ENCODE results near the gene PPM1F.

The PPM1F gene

DNA sequence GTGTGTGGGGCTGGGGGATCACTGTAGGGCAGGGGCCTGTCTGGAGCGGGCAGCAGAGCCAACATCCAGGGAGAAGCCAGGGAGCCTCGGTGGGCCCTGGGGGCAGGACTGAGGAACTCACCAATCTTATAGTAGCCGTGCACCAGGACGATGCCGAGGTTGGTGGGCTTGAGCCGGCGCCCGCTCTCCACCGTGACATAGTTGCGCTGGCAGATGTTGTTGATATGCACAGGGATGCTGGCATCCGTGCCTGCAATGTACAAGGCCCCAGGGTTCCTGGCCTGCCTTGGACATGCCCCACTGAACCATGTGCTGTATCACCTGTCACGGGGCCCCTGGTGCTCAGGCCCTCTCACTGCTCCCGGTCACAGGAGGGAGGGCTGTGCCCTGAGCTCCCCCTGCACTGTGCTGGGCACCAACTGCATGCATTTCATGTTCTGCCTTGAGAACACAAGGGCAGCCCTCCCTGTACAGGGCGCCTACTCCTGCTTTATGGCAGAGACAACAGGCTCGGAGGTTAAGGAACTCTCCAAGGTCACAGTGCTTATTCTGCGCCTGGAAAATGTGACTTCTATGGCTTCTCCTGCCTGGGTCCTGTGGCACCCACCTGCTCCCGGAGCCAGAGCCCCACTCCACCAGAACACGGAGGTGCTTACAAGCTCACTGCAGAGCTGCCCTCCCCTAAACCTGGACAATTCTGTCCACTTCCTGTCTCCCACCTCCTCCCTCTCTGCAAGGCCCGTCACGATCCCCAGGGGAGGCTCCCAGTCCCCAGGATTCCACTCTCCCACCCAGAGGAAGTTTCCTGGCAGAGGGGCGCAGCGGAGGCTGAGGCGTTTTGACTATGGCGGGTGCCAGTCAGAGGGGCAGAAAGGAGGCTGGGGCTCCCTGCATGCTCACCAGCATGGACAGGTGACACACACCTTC is 7.8 kb upstream of the PPM1F start:
- peaks cover 25% of the 10 kb centered on the region for H3K36me3 ChIP-seq (ENCODE audit: low read depth)

DNA sequence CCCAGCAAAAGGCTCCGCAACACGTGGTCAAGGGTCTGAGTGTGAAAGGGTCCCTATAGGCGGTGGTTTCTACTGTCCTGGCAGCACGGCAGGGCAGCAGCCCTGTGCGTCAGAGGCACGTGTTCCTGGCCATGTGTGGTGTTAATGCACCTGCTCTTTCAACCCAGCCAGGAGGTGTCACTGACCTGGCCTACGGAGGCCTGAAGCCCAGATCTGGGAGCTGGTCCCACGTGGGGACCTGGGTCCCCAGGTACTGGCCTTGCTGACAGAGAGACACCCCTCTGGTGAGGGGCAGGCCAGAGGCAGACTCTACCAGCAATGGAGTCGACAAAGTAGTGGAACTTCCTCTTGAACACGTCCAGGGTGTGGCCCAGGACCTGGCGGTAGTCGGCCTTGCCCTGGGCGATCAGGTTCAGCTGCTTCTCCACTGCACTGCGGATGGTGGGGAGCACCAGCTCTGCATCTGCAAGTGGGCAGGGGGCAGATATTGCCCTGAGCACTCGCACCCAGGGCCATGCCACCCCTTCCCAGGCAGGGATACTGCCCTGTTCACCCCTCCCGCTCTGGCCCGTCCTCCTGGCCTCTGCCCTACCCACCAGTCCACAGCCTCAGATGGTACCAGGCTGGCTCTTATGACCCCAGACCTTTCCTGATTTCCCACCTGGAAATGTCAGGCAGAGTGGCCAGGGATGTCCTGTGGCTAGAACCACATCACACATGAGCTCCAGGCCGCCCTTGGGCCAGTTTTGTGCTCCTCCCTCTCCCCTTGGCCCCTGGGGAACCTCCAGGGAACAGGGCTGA is 6.8 kb upstream of the PPM1F start:
- H3K9me3 ChIP-seq (ENCODE audit: severe bottlenecking): no peaks in the 10 kb centered on the region
- H3K4me1 ChIP-seq (ENCODE audit: insufficient read depth, poor library complexity, severe bottlenecking): no peaks in the 10 kb centered on the region
- TF ChIP-seq, protein P1, sequence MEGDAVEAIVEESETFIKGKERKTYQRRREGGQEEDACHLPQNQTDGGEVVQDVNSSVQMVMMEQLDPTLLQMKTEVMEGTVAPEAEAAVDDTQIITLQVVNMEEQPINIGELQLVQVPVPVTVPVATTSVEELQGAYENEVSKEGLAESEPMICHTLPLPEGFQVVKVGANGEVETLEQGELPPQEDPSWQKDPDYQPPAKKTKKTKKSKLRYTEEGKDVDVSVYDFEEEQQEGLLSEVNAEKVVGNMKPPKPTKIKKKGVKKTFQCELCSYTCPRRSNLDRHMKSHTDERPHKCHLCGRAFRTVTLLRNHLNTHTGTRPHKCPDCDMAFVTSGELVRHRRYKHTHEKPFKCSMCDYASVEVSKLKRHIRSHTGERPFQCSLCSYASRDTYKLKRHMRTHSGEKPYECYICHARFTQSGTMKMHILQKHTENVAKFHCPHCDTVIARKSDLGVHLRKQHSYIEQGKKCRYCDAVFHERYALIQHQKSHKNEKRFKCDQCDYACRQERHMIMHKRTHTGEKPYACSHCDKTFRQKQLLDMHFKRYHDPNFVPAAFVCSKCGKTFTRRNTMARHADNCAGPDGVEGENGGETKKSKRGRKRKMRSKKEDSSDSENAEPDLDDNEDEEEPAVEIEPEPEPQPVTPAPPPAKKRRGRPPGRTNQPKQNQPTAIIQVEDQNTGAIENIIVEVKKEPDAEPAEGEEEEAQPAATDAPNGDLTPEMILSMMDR (IDR thresholded peaks at IDR 0.05; ENCODE audit: poor library complexity, severe bottlenecking): no peak
- DNase-seq (ENCODE audit: low spot score): no peak
- no peaks in the 10 kb centered on the region for H3K27me3 ChIP-seq (ENCODE audit: insufficient read depth, poor library complexity, severe bottlenecking)
- peaks cover 17% of the 10 kb centered on the region for H3K36me3 ChIP-seq (ENCODE audit: low read depth)
- no peak overlapping the region for H3K4me3 ChIP-seq (ENCODE audit: severe bottlenecking)
- no peak for ATAC-seq (ENCODE audit: low read depth)
- H3K27ac ChIP-seq (ENCODE audit: poor library complexity, severe bottlenecking): no peak overlapping the region

More for the DNA sequence above, 7.8 kb upstream of the PPM1F start:
- Histone ChIP-seq H3K27me3 (ENCODE audit: insufficient read depth, poor library complexity, severe bottlenecking) (no peaks in the 10 kb centered on the region), H3K27ac (ENCODE audit: poor library complexity, severe bottlenecking) (no peak overlapping the region), H3K4me1 (ENCODE audit: insufficient read depth, poor library complexity, severe bottlenecking) (no peaks in the 10 kb centered on the region), H3K4me3 (ENCODE audit: severe bottlenecking) (no peak overlapping the region), H3K9me3 (ENCODE audit: severe bottlenecking) (no peaks in the 10 kb centered on the region)
- ATAC-seq (ENCODE audit: low read depth) (no peak), DNase-seq (ENCODE audit: low spot score) (no peak)
- TF ChIP-seq, protein P1 (IDR thresholded peaks at IDR 0.05; ENCODE audit: poor library complexity, severe bottlenecking): no peak

DNA sequence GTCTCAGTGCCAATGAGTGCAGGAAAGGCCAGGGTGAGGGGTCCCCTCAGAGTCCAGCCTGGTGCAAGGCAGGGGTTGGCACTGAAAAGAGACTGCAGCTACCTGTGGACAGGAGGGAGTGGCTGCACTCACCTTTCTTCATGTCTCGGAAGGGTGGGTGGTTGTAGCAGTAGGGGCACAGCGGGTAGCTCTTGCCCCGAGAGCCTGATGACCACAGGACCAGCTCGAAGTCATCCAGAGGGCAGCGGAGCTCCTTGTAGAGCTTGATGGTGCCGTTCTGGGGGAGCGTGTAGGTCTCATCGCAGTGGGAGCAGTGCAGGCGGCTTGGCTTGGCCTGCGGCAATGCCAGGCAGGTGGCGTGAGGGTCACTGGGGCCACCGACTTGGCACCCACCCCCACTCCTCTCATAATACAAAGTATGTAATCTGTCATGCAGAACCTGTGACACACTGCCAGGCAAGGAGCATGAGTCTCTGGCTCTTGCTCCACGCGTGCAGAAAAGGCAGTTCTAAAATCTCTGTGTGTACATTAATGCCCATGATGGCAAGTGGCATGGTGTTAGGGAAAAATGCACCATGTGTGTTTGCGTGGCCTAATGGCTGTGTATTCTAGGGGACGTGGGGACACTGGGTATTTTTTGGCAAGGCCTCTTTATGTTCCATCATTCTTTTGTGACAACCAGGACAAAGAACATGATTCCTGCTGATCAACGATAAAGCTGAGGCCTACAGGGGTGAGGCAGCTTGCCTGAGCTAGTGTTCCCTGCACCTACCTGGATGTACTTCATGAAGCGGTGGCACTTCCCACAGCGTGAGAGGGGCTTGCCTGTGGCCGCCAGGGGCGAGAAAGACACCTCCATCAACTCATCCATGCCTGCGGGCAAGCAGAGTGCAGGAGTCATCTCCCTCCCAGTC is 6.0 kb upstream of the PPM1F start:
- Histone ChIP-seq H3K27ac (ENCODE audit: poor library complexity, severe bottlenecking) (no peak overlapping the region), H3K4me1 (ENCODE audit: insufficient read depth, poor library complexity, severe bottlenecking) (no peaks in the 10 kb centered on the region), H3K36me3 (ENCODE audit: low read depth) (peaks cover 12% of the 10 kb centered on the region), H3K27me3 (ENCODE audit: insufficient read depth, poor library complexity, severe bottlenecking) (no peaks in the 10 kb centered on the region), H3K9me3 (ENCODE audit: severe bottlenecking) (peaks cover 4% of the 10 kb centered on the region), H3K4me3 (ENCODE audit: severe bottlenecking) (no peak overlapping the region)
- no peak for DNase-seq (ENCODE audit: low spot score)
- no peak for ATAC-seq (ENCODE audit: low read depth)
- TF ChIP-seq, protein P1 (IDR thresholded peaks at IDR 0.05; ENCODE audit: poor library complexity, severe bottlenecking): no peak

DNA sequence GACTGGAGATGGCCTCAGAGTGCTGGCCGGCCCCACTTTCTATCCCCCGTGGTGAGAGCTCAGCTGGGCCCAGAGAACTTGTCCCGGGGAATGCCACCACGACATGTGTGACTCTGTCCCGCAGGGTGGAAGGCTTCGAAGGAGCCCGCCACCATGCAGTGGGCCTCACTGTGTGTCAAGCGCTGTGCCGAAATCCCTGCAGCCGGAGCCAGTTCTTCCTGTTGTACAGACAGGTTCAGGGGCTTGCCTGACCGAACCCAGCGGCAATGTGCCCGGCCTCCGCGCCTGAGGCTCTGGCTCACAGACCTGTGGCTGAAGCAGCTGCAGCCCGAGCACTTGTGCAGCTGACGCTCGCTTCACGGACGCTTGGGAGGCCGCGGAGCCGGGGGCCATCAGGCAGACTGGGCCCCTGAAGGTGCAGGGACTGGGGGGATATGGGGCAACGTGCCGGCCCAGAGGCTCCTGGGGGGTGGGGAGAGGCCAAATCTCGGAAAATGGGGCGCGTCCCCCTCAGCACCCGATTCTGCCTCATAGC is 650 bp downstream of the PPM1F start:
- H3K27ac ChIP-seq (ENCODE audit: poor library complexity, severe bottlenecking): peak overlapping the region; percentile 22

More for the DNA sequence above, 650 bp downstream of the PPM1F start:
- Histone ChIP-seq H3K27me3 (ENCODE audit: insufficient read depth, poor library complexity, severe bottlenecking) (no peaks in the 10 kb centered on the region), H3K4me1 (ENCODE audit: insufficient read depth, poor library complexity, severe bottlenecking) (peaks cover 13% of the 10 kb centered on the region), H3K36me3 (ENCODE audit: low read depth) (peaks cover 5% of the 10 kb centered on the region), H3K9me3 (ENCODE audit: severe bottlenecking) (peaks cover 10% of the 10 kb centered on the region), H3K4me3 (ENCODE audit: severe bottlenecking) (peak overlapping the region; percentile 72)
- DNase-seq (ENCODE audit: low spot score): no peak
- peak; percentile 54 for ATAC-seq (ENCODE audit: low read depth)
- TF ChIP-seq, protein P1 (IDR thresholded peaks at IDR 0.05; ENCODE audit: poor library complexity, severe bottlenecking): no peak
